Activated CD8-positive, alpha-beta memory T cell treated with anti-CD3 and anti-CD28 coated beads, Interleukin-2, amount 50 U/mL, for 1 hour (primary cell): ENCODE data around the gene UBQLN1.
A peak's percentile ranks its signal among the peaks of the same experiment; 100 is the strongest.

Experiments used
- DNase-seq: peaks from one replicate; pipeline ENCODE4 v3.0.0-alpha.2; 2020; ENCODE audit errors: extremely low read depth

Gene UBQLN1

GRCh38 chr9:83691492-83691891 is 16.3 kb downstream of the UBQLN1 start:
- no peak for DNase-seq

DNA sequence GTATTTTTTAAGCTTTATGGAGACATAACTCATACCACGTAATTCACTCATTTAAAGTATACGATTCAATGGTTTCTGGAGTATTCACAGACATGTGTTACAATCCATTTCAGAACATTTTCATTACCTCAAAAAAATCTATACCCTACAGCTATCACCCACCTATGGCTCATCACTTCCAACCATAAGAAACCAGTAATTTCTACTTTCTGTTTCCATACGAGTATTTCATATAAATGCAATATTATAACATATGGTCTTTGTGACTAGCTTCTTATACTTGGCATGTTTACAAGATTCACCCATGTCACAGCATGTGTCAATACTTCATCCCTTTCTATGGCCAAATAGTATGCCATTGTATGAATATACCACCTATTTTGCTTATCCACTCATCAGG is 18.8 kb downstream of the UBQLN1 start:
- no peak for DNase-seq

DNA sequence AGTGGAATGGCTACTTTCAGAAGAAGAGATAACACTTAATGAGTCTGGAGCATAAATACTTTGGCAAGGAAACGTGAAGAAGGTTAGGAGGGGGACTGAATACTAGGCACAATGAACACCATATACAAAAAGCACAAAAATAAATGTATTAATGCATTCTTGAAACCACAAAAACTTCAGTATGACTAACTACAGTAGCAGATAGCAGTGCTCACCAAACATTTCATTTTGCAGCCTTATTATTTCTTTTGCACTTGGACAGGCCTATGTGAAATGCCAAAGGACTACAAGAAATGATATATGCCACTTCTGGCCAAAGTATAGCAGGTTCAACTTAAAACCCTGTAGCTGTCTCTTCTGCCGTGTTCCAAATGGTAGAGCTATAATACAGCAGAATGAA is 26.3 kb downstream of the UBQLN1 start:
- no peak for DNase-seq

DNA sequence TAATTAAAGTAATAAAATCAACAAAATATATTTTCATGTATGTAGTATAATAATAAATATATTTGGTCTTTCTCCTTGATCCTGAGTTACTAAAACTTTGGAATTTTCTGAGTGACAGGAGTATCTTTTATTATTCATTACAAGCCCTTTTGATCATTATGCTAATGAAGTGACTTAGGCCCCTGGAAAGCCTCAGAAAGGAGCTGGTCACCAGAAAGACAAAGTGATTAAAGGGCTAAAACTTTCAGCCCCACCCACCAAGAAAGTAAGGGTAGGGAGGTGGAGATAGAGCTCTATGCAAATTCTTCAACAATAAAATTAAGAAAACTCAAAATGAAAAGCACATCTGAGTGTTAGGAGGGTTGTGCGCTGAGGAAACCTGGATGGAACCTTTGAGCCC is 27.5 kb downstream of the UBQLN1 start:
- DNase-seq: no peak

DNA sequence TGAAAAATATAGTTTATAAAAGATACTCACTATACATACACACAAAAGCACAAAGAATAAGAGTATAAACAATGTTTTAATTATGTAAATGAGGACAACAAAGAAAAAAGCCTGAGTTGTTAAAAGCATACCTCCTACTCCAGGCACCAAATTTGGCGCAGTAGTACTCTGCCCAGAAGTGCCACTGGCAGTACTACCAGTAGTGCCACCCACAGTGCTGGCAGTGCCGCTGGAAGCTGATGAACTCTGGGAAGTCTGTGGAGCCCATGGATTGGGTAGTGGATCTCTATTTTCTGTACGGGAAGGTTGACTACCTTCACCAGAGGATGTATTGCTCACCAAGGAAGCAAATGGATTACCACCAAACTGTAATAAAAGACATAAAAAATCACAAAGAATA is 30.2 kb downstream of the UBQLN1 start:
- no peak for DNase-seq

DNA sequence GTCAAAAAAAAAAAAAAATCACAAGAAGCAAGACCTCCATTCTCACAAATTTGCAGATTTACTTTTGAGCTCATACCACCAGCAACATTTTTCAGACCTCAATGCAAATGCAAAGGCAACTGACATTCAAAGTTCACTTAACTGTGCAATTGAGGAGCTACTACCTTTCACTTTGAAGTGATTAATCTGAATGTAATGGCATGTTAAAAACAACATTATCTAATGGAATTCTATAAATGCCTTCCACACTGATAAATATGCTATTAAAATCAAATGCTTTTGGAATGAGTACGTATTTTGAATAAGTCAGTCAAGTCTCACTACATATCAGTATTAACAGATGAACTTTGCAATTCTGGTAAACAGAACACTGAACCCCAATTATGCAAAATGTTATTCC is 32.3 kb downstream of the UBQLN1 start:
- no peak for DNase-seq

DNA sequence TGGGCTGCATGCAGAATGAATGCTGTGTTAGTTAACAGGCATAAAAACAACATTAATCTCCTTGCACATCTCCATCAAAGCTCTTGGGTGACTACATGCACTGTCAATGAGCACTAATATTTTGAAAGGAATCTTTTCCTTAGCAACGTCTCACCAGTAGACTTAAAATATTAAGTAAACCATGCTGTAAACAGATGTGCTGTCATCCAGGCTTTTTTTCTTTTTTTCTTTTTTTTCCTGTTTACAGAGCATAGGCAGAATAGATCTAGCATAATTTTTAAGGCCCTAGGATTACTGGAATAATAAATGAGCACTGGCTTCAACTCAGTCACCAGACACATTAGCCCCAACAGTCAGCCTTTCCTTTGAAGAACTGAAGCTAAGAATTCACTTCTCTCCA is 36.3 kb downstream of the UBQLN1 start:
- no peak for DNase-seq

GRCh38 chr9:83670381-83670780 is 37.4 kb downstream of the UBQLN1 start:
- no peak for DNase-seq

DNA sequence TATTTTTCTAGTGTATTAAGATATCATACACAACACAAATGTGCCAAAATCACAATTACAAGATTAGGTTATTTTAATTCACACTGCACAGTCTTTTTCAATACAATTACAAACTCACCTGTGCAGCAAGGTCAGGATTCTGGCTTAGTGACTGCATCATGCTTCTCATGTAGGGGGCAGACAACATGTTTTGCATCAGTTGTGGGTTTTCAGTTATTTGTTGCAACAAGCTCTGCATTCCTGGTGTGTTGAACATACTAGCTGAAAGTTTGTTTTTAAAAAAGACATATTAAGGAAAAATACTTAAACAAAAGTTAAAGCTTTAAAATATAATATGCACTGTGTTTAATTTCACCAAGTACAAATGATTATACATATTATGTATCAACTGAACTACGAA is 38.7 kb downstream of the UBQLN1 start:
- DNase-seq: no peak

DNA sequence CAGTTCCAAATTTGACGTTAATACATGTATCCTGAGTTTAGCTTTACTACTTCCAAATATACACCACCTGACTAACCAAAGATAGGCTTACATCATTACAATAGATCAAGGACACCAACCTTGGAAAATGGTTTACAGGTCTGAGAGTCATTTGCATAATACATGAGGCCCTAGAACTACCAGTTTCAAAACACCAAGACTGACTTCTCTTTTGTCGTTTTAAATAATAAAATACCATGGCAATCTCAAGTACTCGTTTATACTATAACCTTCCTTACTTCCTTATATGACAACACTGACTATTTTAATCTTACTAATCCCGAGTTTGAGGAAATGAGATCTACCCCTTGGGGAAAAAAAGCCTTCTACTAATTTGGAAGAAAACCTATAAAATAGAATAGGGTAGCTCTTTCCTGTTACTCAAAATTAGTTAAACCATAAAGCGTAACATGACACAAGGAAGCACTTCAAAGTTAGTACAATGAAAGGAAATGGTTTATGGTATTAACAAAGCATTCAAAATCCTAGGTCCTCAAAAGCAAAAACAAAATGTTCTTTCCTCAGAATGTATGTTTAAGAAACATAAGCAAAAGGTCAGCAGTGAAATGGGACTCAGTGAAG is 42.1 kb downstream of the UBQLN1 start:
- no peak for DNase-seq

DNA sequence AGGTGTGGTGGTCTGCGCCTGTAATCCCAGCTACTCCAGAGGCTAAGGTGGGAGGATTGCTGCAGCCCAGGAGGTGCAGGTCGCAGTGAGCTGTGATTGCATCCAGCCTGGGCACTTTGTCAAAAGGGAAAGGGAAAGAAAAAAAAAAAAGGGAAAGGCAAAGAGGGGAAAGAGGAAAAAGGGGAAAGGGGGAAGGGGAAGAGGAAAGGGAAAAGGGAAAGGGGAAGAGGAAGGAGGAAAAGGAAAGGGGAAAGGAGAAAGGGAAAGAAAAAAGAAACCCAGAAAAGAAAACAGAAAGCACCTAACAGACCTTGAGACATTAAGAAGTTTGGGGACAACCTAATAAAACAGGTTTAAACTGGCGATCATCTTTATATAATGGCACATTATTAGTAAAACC is 44.8 kb downstream of the UBQLN1 start:
- DNase-seq: no peak

GRCh38 chr9:83656952-83657351 is 50.8 kb downstream of the UBQLN1 start:
- DNase-seq: no peak

DNA sequence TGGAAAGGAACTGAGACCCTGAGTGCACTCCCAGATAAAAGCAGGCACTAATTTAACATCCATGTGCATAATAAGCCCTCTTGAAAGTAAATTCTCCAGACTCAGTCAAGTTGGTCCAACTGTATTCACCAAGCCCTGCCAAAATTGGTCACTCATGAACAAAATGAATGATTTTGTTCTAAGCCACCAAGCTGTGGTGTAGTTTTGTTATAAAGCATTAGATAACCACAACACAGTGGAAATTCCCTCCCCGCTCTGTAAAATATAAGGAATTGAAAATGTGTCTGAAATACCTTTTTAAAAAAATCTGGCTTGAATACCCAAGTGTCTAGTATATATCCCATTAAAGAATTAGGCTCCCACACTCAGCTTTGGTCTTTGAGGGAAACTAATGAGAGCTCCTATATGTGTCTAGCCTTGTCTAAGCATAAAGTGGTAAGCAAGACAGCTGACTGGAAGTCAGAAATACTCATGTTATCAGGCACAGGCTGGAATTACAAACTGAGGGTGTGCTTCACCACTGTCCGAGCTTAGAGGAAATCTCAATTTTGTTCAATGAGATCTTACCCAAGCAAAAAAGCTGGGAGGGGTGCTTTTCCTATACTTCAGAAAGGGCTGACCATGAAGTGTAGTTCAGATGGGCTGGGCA is 51.6 kb downstream of the UBQLN1 start:
- DNase-seq: no peak

- no peak for DNase-seq
These were observed 52.3 kb downstream of the UBQLN1 start for GRCh38 chr9:83655433-83655832.

DNA sequence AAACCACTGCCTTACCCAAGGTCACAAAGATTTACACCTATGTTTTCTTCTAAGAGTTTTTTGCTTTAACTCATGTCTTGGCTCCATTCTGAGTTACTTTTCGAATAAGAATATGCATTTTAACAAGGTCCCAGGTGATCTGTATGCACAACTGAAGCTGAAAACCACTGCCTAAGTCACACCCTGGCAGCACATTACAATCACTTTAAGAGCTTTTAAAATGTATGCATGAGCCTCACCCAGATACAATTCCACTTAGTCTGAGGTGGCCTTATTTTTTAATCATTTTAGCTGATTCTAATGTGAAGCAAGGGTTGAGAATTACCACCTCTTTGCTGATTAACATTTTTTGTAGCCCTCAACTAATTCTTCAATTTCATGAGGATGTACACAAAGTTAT is 55.3 kb downstream of the UBQLN1 start:
- no peak for DNase-seq

DNA sequence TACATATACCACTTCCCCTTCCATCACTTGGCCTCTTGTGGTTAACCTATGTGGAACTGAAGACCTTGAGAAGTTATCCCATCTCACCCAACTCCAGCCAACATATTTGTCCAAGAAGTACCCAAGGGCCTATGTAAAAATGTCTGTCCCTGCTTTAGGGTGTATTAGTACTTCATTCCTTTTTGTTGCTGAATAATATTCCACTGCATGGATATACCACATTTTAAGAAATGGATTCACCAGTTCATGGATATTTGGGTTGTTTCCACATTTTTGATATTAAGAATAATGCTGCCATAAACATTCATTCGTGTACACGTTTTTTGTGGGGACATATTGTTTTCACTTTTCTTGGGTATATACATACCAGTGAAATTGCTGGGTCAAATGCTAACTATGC is 56.2 kb downstream of the UBQLN1 start:
- no peak for DNase-seq

GRCh38 chr9:83649515-83649914 is 58.2 kb downstream of the UBQLN1 start:
- no peak for DNase-seq

GRCh38 chr9:83649080-83649479 is 58.7 kb downstream of the UBQLN1 start:
- DNase-seq: peak; percentile 40

- no peak for DNase-seq
These were observed 61.1 kb downstream of the UBQLN1 start for GRCh38 chr9:83646500-83647239.

- no peak for DNase-seq
These were observed 65.0 kb downstream of the UBQLN1 start for GRCh38 chr9:83642793-83643192.

DNA sequence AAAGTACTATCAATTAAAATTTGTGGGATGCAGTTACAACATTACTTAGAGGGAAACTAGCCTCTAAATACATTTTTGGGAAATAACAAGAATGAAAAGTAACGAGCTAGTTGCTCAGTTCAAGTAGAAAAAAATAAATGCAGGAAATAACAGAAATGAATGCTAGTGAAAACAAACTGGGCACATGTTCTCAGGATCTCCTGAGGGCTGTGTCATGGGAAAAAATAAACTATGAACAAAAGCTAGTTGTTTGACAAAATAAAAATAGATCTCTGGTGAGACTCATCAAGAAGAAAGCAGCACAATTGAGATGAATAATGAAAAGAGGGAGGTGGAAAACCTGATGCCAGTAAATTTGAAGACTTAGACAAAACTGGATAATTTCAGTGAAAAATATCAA is 68.5 kb downstream of the UBQLN1 start:
- no peak for DNase-seq

DNA sequence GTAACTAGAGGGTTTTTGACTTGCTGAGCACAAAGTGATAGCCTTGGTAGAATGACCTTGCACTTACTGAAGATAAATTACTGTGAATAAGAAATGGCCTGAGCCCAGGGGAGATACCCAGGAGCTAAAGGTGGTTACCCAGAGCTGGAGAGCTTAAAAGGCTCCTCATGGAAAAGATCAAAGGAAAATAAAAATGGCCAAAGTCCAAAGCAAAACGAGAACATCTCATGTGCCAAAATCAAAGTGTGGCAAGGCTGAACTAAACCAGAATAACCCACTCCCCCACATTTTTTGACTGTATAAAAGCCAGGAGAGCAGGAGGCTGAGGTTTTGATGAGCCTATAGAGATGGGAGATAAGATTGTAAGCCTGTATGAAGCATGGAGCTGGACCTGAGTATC is 70.4 kb downstream of the UBQLN1 start:
- no peak for DNase-seq

DNA sequence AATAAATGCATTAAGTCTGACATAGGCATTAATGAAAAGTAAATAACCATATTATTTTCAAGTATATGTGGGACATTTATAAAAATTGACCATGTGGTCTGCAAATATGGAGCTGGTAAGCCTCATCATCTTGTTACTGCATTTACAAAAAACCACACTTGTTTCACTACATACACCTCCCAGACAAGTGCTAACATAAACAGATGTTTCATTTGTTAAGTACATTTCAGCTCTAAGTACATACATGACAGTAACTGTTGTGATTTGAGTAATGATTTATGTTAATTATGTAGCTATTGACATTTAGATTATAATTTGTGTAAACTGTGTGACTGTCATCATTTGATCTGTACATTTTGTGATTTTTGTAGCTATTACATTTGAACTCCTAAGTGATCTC is 70.9 kb downstream of the UBQLN1 start:
- no peak for DNase-seq
